ENCODE results near the gene MOK.

DNA sequence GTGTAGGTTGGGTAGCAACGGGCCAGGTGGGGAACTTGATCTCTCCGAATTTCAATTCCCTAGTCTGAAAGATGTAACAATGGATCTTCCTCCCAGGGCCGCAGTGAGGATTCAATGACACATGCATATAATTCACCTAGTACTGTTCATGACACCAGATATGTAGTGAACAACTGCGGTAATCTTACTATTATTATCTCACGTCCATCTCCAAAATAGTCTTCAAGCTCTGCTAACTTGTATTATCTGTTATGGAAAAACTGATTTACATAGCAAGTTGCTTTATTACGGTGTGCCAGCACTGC lies 26.4 kb downstream of the MOK start:
- no peak for TF ChIP-seq POLR2A (IDR thresholded peaks at IDR 0.05; ENCODE audit: low read length)
- no peak for TF ChIP-seq GATA1 (IDR thresholded peaks at IDR 0.05; ENCODE audit: low read depth, low read length)
